GM23338 (cell line): Measurements from ENCODE around the gene ASTL. TPM values are rescaled to one million over a fixed set of nuclear protein-coding genes. Genes with fewer than 3 reads are reported as not detected.

Experiments used
- ATAC-seq: fragments of 200-7000 bp; cut with Tn5 transposase; 3 replicates; pipeline ENCODE4 v1.9.1; 2020
- DNase-seq: peaks from one replicate; pipeline ENCODE4 v3.0.0-alpha.2; 2015; ENCODE audit warnings: low spot score
- H2AFZ ChIP-seq: fragments of 200-600 bp; sonication (generic); 2 replicates; pipeline ENCODE4 v1.8.0; 2016; ENCODE audit warnings: antibody characterized with exemption, mild to moderate bottlenecking, moderate library complexity
- H3F3A ChIP-seq: fragments of 200-600 bp; sonication (generic); replicated peaks from 2 replicates; pipeline ENCODE4 v1.8.0; 2017; ENCODE audit warnings: antibody characterized with exemption, mixed run types, low read depth
- H3K27ac ChIP-seq: fragments of 200-600 bp; sonication (generic); 2 replicates; pipeline ENCODE4 v1.6.1; 2016; ENCODE audit warnings: low read depth
- H3K27me3 ChIP-seq: fragments of 200-600 bp; sonication (generic); 2 replicates; pipeline ENCODE4 v1.8.0; 2016; ENCODE audit warnings: mild to moderate bottlenecking, mixed run types, moderate library complexity; ENCODE audit not compliant: insufficient read depth
- H3K36me3 ChIP-seq: fragments of 200-600 bp; sonication (generic); 2 replicates; pipeline ENCODE4 v1.8.0; 2016; ENCODE audit warnings: mild to moderate bottlenecking; ENCODE audit not compliant: insufficient read depth
- H3K4me1 ChIP-seq: fragments of 200-600 bp; sonication (generic); 2 replicates; pipeline ENCODE4 v1.8.0; 2016; ENCODE audit warnings: mild to moderate bottlenecking, moderate library complexity; ENCODE audit not compliant: insufficient read depth
- H3K4me2 ChIP-seq: fragments of 200-600 bp; sonication (generic); 2 replicates; pipeline ENCODE4 v1.7.1; 2017; ENCODE audit warnings: mixed run types
- H3K4me3 ChIP-seq: fragments of 200-600 bp; sonication (generic); 2 replicates; pipeline ENCODE4 v1.6.1; 2016; ENCODE audit warnings: mixed run types
- H3K79me2 ChIP-seq: fragments of 200-600 bp; sonication (generic); replicated peaks from 2 replicates; pipeline ENCODE4 v1.8.0; 2017; ENCODE audit warnings: mild to moderate bottlenecking; ENCODE audit not compliant: insufficient read depth
- H3K9me2 ChIP-seq: fragments of 200-600 bp; sonication (generic); 2 replicates; pipeline ENCODE4 v1.8.0; 2017; ENCODE audit not compliant: insufficient read depth
- H4K20me1 ChIP-seq: fragments of 200-600 bp; sonication (generic); replicated peaks from 2 replicates; pipeline ENCODE4 v1.8.0; 2017; ENCODE audit warnings: mild to moderate bottlenecking; ENCODE audit not compliant: insufficient read depth
- H3K27ac Mint-ChIP-seq: 2 replicates; pipeline ENCODE4 v1.8.0; 2020; ENCODE audit warnings: inconsistent platforms, mild to moderate bottlenecking, moderate library complexity, mixed read lengths
- H3K27me3 Mint-ChIP-seq: 3 replicates; pipeline ENCODE4 v1.8.0; 2022; ENCODE audit warnings: low read depth, mild to moderate bottlenecking, moderate library complexity, mixed read lengths, inconsistent platforms; ENCODE audit not compliant: insufficient read depth, poor library complexity
- H3K36me3 Mint-ChIP-seq: 3 replicates; pipeline ENCODE4 v1.8.0; 2021; ENCODE audit warnings: low read depth, mild to moderate bottlenecking, inconsistent platforms, moderate library complexity, mixed read lengths
- H3K4me1 Mint-ChIP-seq: 3 replicates; pipeline ENCODE4 v1.8.0; 2020; ENCODE audit warnings: mild to moderate bottlenecking, inconsistent platforms, mixed read lengths
- H3K4me3 Mint-ChIP-seq: 3 replicates; pipeline ENCODE4 v1.8.0; 2021; ENCODE audit warnings: moderate library complexity, mild to moderate bottlenecking, inconsistent platforms, mixed read lengths
- H3K9me3 Mint-ChIP-seq: 3 replicates; pipeline ENCODE4 v1.8.0; 2020; ENCODE audit warnings: moderate library complexity, mild to moderate bottlenecking, inconsistent platforms, mixed read lengths
- CTCF ChIP-seq, 2 experiments: fragments of 200-600 bp in 1 of 2; sonication (generic) in 1 of 2; conservative IDR thresholded peaks; 2 replicates each; pipeline versions ENCODE4 v1.5.1 to v1.6.1; 2016 to 2017; ENCODE audit warnings: antibody characterized with exemption in 2 of 2, low read depth in 2 of 2, mild to moderate bottlenecking in 2 of 2, moderate library complexity in 1 of 2
- ETS1 ChIP-seq: IDR thresholded peaks from 2 replicates; pipeline ENCODE4 v1.6.1; 2016; ENCODE audit warnings: antibody characterized with exemption
- EZH2 ChIP-seq: fragments of 200-600 bp; sonication (generic); IDR thresholded peaks from one replicate; pipeline ENCODE4 v1.8.0; 2017; ENCODE audit warnings: antibody characterized with exemption, mild to moderate bottlenecking, low read depth; ENCODE audit not compliant: unreplicated experiment
- EZH2phosphoT487 ChIP-seq: fragments of 200-600 bp; sonication (generic); IDR thresholded peaks from one replicate; pipeline ENCODE4 v1.8.1; 2018; ENCODE audit warnings: antibody characterized with exemption; ENCODE audit not compliant: unreplicated experiment
- JUNB ChIP-seq: IDR thresholded peaks from one replicate; pipeline ENCODE4 v1.6.1; 2016; ENCODE audit warnings: antibody characterized with exemption; ENCODE audit not compliant: unreplicated experiment
- NANOG ChIP-seq: IDR thresholded peaks from 2 replicates; pipeline ENCODE4 v1.6.1; 2016; ENCODE audit warnings: antibody characterized with exemption, borderline replicate concordance
- POLR2AphosphoS5 ChIP-seq: IDR thresholded peaks from 2 replicates; pipeline ENCODE4 v1.6.1; 2016; ENCODE audit warnings: antibody characterized with exemption, low read depth
- REST ChIP-seq: IDR thresholded peaks from one replicate; pipeline ENCODE4 v1.6.1; 2018; ENCODE audit warnings: antibody characterized with exemption; ENCODE audit not compliant: unreplicated experiment
- STAT1 ChIP-seq: IDR thresholded peaks from one replicate; pipeline ENCODE4 v1.6.1; 2016; ENCODE audit warnings: antibody characterized with exemption; ENCODE audit not compliant: unreplicated experiment
- ZNF331 ChIP-seq: fragments of 250-450 bp; sonication (Bioruptor Pico); IDR thresholded peaks from 2 replicates; pipeline ENCODE4 v1.5.0; 2020; ENCODE audit warnings: low read depth, mild to moderate bottlenecking, moderate library complexity
- ZNF462 ChIP-seq: fragments of 250-450 bp; sonication (Bioruptor Pico); IDR thresholded peaks from 2 replicates; pipeline ENCODE4 v1.5.0; 2020; ENCODE audit warnings: mild to moderate bottlenecking, moderate library complexity
- polyA plus RNA-seq: library from polyadenylated mRNA; unstranded; fragments of >200 nt; fragmentation: Nextera tagmentation; extraction: Ambion mirVana; gene quantifications from 2 replicates; pipeline ENCODE4 v1.2.1, GENCODE V29; 2016
- total RNA-seq: library from RNA; depleted of rRNA; stranded (reverse); fragments of >200 nt; shearing (Covaris generic); gene quantifications from 2 replicates; pipeline ENCODE4 v1.2.3, GENCODE V29; 2014

Gene ASTL
- total and polyA plus RNA-seq, 2 experiments from 2014 or later, result 0.23 TPM; not detected in 1

- H3K9me2 ChIP-seq, result no peaks in the 10 kb centered on the region
- H3K27me3 Mint-ChIP-seq, result peaks cover 25% of the 10 kb centered on the region
- H2AFZ ChIP-seq, result no peak overlapping the region
- peaks cover 2% of the 10 kb centered on the region; the same call in 1 of the 3 replicates for H3K9me3 Mint-ChIP-seq
- H3K36me3 Mint-ChIP-seq, result peaks cover 15% of the 10 kb centered on the region; the same call in 2 of the 3 replicates
- no peak for ATAC-seq
- H3K4me1 Mint-ChIP-seq, result peaks cover 33% of the 10 kb centered on the region
- no peak for DNase-seq
- no peak for TF ChIP-seq NANOG
- TF ChIP-seq POLR2AphosphoS5, result no peak
- TF ChIP-seq STAT1, result no peak
- TF ChIP-seq JUNB, result no peak
- TF ChIP-seq EZH2phosphoT487, result no peak
- no peak for TF ChIP-seq CTCF (conservative IDR thresholded peaks at IDR 0.05; ENCODE audit: low read depth in 2 of 2)
- TF ChIP-seq EZH2, result no peak
- no peak for TF ChIP-seq ETS1
- no peak for TF ChIP-seq ZNF462 (CRISPR knock-in tag)
- no peak for TF ChIP-seq REST
- no peak for TF ChIP-seq ZNF331
- H3K79me2 ChIP-seq, result no peaks in the 10 kb centered on the region
- H3K4me3 Mint-ChIP-seq, result peak overlapping the region; percentile 88
- H3F3A ChIP-seq, result peaks cover 4% of the 10 kb centered on the region; the same call in 1 of the 2 replicates
- H3K4me3 ChIP-seq, result no peak overlapping the region
- no peak overlapping the region for H3K4me2 ChIP-seq
- H3K27me3 ChIP-seq, result peaks cover 30% of the 10 kb centered on the region
- peaks cover 26% of the 10 kb centered on the region for H3K4me1 ChIP-seq
- H3K27ac Mint-ChIP-seq, result no peak overlapping the region
- no peaks in the 10 kb centered on the region for H4K20me1 ChIP-seq
- H3K27ac ChIP-seq, result no peak overlapping the region
- H3K36me3 ChIP-seq, result no peaks in the 10 kb centered on the region
Observed at GRCh38 chr2:96143231-96143847, 5.0 kb upstream of the ASTL start.
